Adrenal gland (tissue), 12 donors: ENCODE data around the gene PGM2. TPM values are rescaled to one million over a fixed set of nuclear protein-coding genes. Genes with fewer than 3 reads are reported as not detected.

Experiments
- DNase-seq, 7 donors: peaks; one replicate each; pipeline ENCODE4 v3.0.0-alpha.2; 2019 to 2020
- H3K27ac ChIP-seq, 5 donors: fragments of 200-600 bp; sonication (generic) in 4 of 5; 1 replicate in 3 of 5; 2 replicates in 2 of 5; pipeline versions ENCODE4 v1.5.1 to v1.8.0; 2016 to 2020; ENCODE audit warnings: mild to moderate bottlenecking in 1 of 5
- H3K27me3 ChIP-seq: fragments of 200-600 bp; 2 replicates; pipeline ENCODE4 v1.8.0; 2021
- H3K36me3 ChIP-seq, 2 donors: fragments of 200-600 bp; replicated peaks in 1 of 2; 1 replicate in 1 of 2; 2 replicates in 1 of 2; pipeline versions ENCODE4 v1.5.1 to v1.8.0; 2018 to 2022
- H3K4me1 ChIP-seq, 2 donors: fragments of 200-600 bp; replicated peaks in 1 of 2; 1 replicate in 1 of 2; 2 replicates in 1 of 2; pipeline versions ENCODE4 v1.5.1 to v1.8.0; 2018 to 2021
- H3K4me3 ChIP-seq, 4 donors: fragments of 200-600 bp; sonication (generic) in 3 of 4; one replicate each; pipeline ENCODE4 v1.5.1; 2016 to 2018
- H3K9me3 ChIP-seq, 3 donors: fragments of 200-600 bp; sonication (generic) in 1 of 3; replicated peaks in 1 of 3; 1 replicate in 2 of 3; 2 replicates in 1 of 3; pipeline versions ENCODE4 v1.5.1 to v1.8.0; 2016 to 2021
- POLR2A ChIP-seq, 2 donors: fragments of 450-650 bp; IDR thresholded peaks; one replicate each; pipeline ENCODE4 v1.6.1; 2017; ENCODE audit warnings: antibody characterized with exemption in 2 of 2, mild to moderate bottlenecking in 2 of 2, moderate library complexity in 1 of 2
- WGBS, 4 donors: extraction: QIAGEN DNeasy Blood & Tissue Kit in 2 of 4; methylation state at CpG; one replicate each; pipeline versions ENCODE4 v1.1.5 to v1.1.7; 2013 to 2017; 5-methylcytosine and 5-hydroxymethylcytosine counted together
- intact Hi-C, 2 donors: fragments of 100-400 bp; cut with DNase I; formaldehyde crosslinking; loops; one replicate each; pipeline versions ENCODE4 v1.14.1 to v1.15.0; 2022 to 2023
- polyA plus RNA-seq, 3 donors: library from polyadenylated mRNA; stranded (reverse); fragments of 200-250 nt in 2 of 3; fragments of 350-450 nt in 1 of 3; fragmentation: Illumina TruSeq in 1 of 3; extraction: RNeasy Lipid Tissue Mini Kit (QIAGEN cat#74804) in 1 of 3; gene quantifications; one replicate each; pipeline ENCODE4 v1.2.3, GENCODE V29; 2013 to 2014
- total RNA-seq, 9 donors: library from RNA; depleted of rRNA in 4 of 9; stranded (reverse); fragments of >200 nt in 4 of 9; fragments of 120-200 nt in 1 of 9; fragmentation: NEBNext Ultra II Directional in 1 of 9; extraction: Animal tissue kit (Norgen Biotek cat#: 25700) in 1 of 9; gene quantifications; one replicate each; pipeline versions ENCODE4 v1.1.0 to v1.2.4, GENCODE V29; 2013 to 2023
- TF ChIP-seq, protein P1 (sequence below), 6 experiments: fragments of 450-650 bp in 4 of 6; fragments of 200-600 bp in 2 of 6; sonication (generic) in 1 of 6; IDR thresholded peaks; 1 replicate in 5 of 6; 2 replicates in 1 of 6; pipeline versions ENCODE4 v1.5.1 to v1.8.0; 2016 to 2021; ENCODE audit warnings: antibody characterized with exemption in 6 of 6, mild to moderate bottlenecking in 2 of 6, moderate library complexity in 1 of 6
- donor health status: healthy with polysubstance abuse.
- donor health status: Bipolar disorder and iron deficiency.
- donor health status: DM: yes; HTN: yes; CAD: no.
- donor health status: DM: no; HTN: no; CAD: no.
- donor health status: DM: no; HTN: no; CAD: no.
- donor health status: DM: yes; HTN: yes; CAD: no.

PGM2 gene
- total and polyA plus RNA-seq, 12 donors: 6.8 to 59.2 (median 27.2) TPM

DNA sequence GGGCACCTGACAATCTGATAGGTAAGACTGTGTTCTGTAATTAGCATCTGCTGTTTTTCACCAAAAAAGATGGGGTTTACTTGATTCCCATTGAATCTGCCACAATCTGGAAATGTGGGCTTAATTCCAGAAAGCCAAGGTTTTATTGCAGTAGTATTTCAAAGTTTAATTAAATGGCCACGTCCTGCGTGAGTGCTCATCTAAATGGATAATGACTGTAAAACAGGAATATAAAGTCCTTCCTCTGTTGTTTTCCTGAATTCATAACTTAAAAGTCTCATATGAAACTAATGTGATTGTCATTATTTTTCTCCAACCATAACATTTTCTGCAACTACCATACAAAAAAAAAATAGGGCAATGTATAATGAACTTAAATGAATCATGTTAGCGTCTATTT, 2.4 kb downstream of the PGM2 start:
- Histone ChIP-seq H3K27ac (peak overlapping the region in 1 of 5 donors; percentile 18), H3K4me3 (no peak overlapping the region), H3K9me3 (no peaks in the 10 kb centered on the region), H3K36me3 (peaks cover 0 to 29% of the 10 kb centered on the region in 2 donors), H3K4me1 (peaks cover 12 to 27% of the 10 kb centered on the region in 2 donors), H3K27me3 (no peaks in the 10 kb centered on the region)
- DNase-seq: no peak
- intact Hi-C loops: no loop called here
- TF ChIP-seq POLR2A (IDR thresholded peaks at IDR 0.05): no peak
- TF ChIP-seq, protein P1, sequence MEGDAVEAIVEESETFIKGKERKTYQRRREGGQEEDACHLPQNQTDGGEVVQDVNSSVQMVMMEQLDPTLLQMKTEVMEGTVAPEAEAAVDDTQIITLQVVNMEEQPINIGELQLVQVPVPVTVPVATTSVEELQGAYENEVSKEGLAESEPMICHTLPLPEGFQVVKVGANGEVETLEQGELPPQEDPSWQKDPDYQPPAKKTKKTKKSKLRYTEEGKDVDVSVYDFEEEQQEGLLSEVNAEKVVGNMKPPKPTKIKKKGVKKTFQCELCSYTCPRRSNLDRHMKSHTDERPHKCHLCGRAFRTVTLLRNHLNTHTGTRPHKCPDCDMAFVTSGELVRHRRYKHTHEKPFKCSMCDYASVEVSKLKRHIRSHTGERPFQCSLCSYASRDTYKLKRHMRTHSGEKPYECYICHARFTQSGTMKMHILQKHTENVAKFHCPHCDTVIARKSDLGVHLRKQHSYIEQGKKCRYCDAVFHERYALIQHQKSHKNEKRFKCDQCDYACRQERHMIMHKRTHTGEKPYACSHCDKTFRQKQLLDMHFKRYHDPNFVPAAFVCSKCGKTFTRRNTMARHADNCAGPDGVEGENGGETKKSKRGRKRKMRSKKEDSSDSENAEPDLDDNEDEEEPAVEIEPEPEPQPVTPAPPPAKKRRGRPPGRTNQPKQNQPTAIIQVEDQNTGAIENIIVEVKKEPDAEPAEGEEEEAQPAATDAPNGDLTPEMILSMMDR (IDR thresholded peaks at IDR 0.05): no peak
- 67 to 72% (median 69%) methylated on average over 3 of the region's 3 CpGs for WGBS, 4 donors

DNA sequence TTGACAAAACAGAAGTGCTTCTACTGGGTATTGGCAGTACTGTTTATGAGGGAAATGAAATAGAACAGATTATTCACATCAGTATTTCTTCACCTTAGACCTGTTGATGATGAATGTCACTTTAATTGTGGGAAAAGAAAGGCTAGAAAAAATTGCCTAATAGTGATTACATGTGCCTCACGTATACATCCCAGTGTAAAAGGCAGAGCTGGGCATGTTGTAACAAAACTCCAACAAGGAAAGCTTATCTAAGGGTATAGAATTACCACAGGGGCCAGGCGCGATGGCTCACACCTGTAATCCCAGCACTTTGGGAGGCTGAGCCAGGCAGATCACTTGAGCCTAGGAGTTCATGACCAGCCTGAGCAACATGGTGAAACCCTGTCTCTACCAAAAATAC, 4.2 kb downstream of the PGM2 start:
- intact Hi-C loops: no loop called here
- Histone ChIP-seq H3K27ac (no peak overlapping the region), H3K4me1 (peaks cover 12 to 22% of the 10 kb centered on the region in 2 donors), H3K27me3 (no peaks in the 10 kb centered on the region), H3K4me3 (no peak overlapping the region), H3K9me3 (no peaks in the 10 kb centered on the region), H3K36me3 (peaks cover 0 to 42% of the 10 kb centered on the region in 2 donors)
- no peak for TF ChIP-seq POLR2A (IDR thresholded peaks at IDR 0.05)
- TF ChIP-seq, protein P1 (IDR thresholded peaks at IDR 0.05): no peak
- 94 to 97% (median 97%) methylated on average over 3 of the region's 3 CpGs for WGBS, 4 donors
- no peak for DNase-seq

DNA sequence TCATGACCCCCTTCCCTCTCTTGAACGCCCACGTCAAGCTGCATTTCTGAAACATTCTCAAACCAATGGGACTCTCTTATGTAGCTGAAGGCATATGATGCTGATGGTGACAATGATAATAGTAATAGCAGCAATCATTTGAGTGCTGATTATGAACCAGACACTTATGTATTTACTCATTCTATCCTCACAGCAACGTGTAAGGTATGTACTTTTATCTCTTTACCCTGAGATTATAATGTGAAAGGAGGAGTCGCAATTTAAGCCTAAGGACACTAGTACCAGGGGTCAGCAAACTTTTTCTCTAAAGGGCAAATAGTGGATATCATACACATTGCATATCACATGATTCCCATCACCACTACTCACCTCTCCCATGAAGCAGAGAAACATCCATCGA, 8.5 kb downstream of the PGM2 start:
- Histone ChIP-seq H3K4me3 (no peak overlapping the region), H3K4me1 (peaks cover 0 to 4% of the 10 kb centered on the region in 2 donors), H3K9me3 (no peaks in the 10 kb centered on the region), H3K27me3 (no peaks in the 10 kb centered on the region), H3K27ac (no peak overlapping the region), H3K36me3 (peaks cover 0 to 66% of the 10 kb centered on the region in 2 donors)
- TF ChIP-seq, protein P1 (IDR thresholded peaks at IDR 0.05): no peak
- TF ChIP-seq POLR2A (IDR thresholded peaks at IDR 0.05): no peak
- DNase-seq: no peak
- 87 to 93% (median 89%) methylated on average over 5 of the region's 5 CpGs for WGBS, 4 donors
- intact Hi-C loops: no loop called here

DNA sequence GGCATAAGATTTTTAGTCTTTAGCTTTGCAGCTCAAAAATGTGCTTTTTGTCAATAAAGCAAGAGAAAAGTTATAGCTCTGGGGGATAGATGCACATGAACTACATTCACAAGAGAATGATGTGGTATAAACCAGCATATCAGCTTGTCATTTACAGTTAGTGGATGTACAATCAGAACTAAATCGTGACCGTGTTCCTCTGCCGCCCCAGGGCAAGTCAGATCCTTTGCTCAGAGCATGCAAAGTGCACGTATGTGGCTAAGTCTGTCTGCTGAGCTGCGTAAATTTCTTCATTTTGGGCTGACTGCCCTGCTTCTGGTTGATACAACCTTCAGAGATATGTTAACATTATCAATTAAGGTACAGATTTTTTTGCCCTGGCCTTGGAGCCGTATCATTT, 9.3 kb downstream of the PGM2 start:
- no peak overlapping the region for H3K27ac ChIP-seq
- no peaks in the 10 kb centered on the region for H3K27me3 ChIP-seq
- H3K4me1 ChIP-seq: peaks cover 0 to 4% of the 10 kb centered on the region in 2 donors
- H3K36me3 ChIP-seq: peaks cover 0 to 64% of the 10 kb centered on the region in 2 donors
- DNase-seq: no peak
- TF ChIP-seq POLR2A (IDR thresholded peaks at IDR 0.05): no peak
- TF ChIP-seq, protein P1 (IDR thresholded peaks at IDR 0.05): no peak
- H3K9me3 ChIP-seq: no peaks in the 10 kb centered on the region
- intact Hi-C loops: no loop called here
- H3K4me3 ChIP-seq: no peak overlapping the region
- 76 to 81% (median 77%) methylated on average over 6 of the region's 6 CpGs for WGBS, 4 donors
